ENCODE measurements around the gene NPAS2.

The NPAS2 gene

GRCh38 chr2:100969998-100970397 lies 150.1 kb downstream of the NPAS2 start:
- peak; percentile 17 for ATAC-seq
- no peak for DNase-seq

GRCh38 chr2:100971221-100971620 lies 151.3 kb downstream of the NPAS2 start:
- DNase-seq = no peak
- ATAC-seq = no peak

- ATAC-seq = no peak
- DNase-seq = no peak
Observed at GRCh38 chr2:100972452-100972851, 152.5 kb downstream of the NPAS2 start.

GRCh38 chr2:100974712-100975520 lies 155.0 kb downstream of the NPAS2 start:
- DNase-seq (no peak), ATAC-seq (no peak)

GRCh38 chr2:100975521-100975785 lies 155.5 kb downstream of the NPAS2 start:
- no peak for ATAC-seq
- DNase-seq = no peak

GRCh38 chr2:100976061-100976460 lies 156.1 kb downstream of the NPAS2 start:
- ATAC-seq (no peak), DNase-seq (no peak)

GRCh38 chr2:100976645-100977391 lies 156.9 kb downstream of the NPAS2 start:
- DNase-seq (no peak), ATAC-seq (peak; percentile 44)

- ATAC-seq (no peak), DNase-seq (no peak)
Observed at GRCh38 chr2:100977511-100977910, 157.6 kb downstream of the NPAS2 start.

- ATAC-seq (no peak), DNase-seq (no peak)
Observed at GRCh38 chr2:100978582-100979191, 158.7 kb downstream of the NPAS2 start.

GRCh38 chr2:100980046-100980445 lies 160.1 kb downstream of the NPAS2 start:
- no peak for DNase-seq
- ATAC-seq = no peak

GRCh38 chr2:100981011-100981410 lies 161.1 kb downstream of the NPAS2 start:
- no peak for ATAC-seq
- no peak for DNase-seq

GRCh38 chr2:100982431-100982861 lies 162.5 kb downstream of the NPAS2 start:
- ATAC-seq = no peak
- DNase-seq = no peak

GRCh38 chr2:100983201-100983600 lies 163.3 kb downstream of the NPAS2 start:
- ATAC-seq (no peak), DNase-seq (no peak)

- DNase-seq = no peak
- ATAC-seq = no peak
Observed at GRCh38 chr2:100983684-100984310, 163.9 kb downstream of the NPAS2 start.

GRCh38 chr2:100984892-100985307 lies 165.0 kb downstream of the NPAS2 start:
- DNase-seq (peak; percentile 81), ATAC-seq (peak; percentile 72)

- DNase-seq = no peak
- no peak for ATAC-seq
Observed at GRCh38 chr2:100986157-100986556, 166.2 kb downstream of the NPAS2 start.

GRCh38 chr2:100987536-100987935 lies 167.6 kb downstream of the NPAS2 start:
- ATAC-seq = no peak
- no peak for DNase-seq

- DNase-seq (no peak), ATAC-seq (no peak)
Observed at GRCh38 chr2:100987974-100988373, 168.0 kb downstream of the NPAS2 start.

- DNase-seq (no peak), ATAC-seq (no peak)
Observed at GRCh38 chr2:100988630-100989417, 168.9 kb downstream of the NPAS2 start.

- ATAC-seq (no peak), DNase-seq (no peak)
Observed at GRCh38 chr2:100989666-100990065, 169.7 kb downstream of the NPAS2 start.

GRCh38 chr2:100990166-100990565 lies 170.2 kb downstream of the NPAS2 start:
- DNase-seq = no peak
- ATAC-seq = no peak

All from stimulated activated naive CD8-positive, alpha-beta T cell treated with anti-CD3 and anti-CD28 coated beads, Interleukin-15, Interleukin-2, amounts not matched to agents 100 U/mL and 50 U/mL, for 24 hours (primary cell).